NCI-H82 treated with DMSO at 0.1 percent for 48 hours (cell line): ENCODE results near the gene MTHFSD.

Experiments
- DNase-seq: peaks from one replicate; lab custom pipeline; 2025; ENCODE audit not compliant: unreplicated experiment; lab: John Stamatoyannopoulos, UW

MTHFSD gene

DNA sequence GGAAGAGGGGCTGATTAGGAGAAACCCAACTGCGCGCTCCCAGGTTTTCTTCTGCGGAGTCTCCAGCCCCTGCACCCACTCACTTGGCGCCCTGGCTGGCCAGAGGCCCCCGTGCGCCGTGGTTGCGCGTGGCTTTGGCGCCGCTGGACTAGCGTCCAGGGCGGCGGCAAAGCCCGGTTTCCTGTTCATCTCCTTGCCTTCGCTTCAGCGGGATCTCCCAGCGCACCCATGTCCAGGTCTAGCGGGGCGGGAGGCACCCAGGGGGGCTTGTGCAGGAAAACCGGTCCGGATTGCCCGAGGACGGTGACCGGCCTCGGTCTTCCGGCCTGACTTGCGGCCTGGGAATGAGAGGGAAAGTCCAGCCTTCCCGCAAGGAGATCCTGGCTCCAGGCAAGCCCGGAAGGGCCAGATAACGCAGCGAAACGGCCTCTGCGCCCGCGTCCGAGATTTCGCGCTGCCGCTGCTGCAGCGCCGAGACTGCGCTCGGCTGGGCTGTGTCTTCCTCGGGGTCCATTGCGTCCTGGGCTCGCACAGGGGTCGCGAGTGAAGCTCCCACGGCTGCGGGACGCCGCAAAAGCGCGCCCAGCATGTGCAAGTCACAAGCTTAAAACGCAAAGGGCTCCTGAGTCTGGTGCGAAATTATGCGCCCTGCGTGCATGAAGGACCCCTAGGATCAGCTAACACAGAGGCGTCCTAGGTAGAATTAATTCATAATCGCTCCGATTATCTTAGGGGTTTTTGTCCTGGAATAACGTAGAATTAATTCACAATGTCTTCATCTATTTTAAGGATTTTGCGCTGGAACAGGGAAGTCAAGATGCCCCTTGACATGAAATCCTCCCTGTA is 39.0 kb downstream of the MTHFSD start:
- DNase-seq: no peak

DNA sequence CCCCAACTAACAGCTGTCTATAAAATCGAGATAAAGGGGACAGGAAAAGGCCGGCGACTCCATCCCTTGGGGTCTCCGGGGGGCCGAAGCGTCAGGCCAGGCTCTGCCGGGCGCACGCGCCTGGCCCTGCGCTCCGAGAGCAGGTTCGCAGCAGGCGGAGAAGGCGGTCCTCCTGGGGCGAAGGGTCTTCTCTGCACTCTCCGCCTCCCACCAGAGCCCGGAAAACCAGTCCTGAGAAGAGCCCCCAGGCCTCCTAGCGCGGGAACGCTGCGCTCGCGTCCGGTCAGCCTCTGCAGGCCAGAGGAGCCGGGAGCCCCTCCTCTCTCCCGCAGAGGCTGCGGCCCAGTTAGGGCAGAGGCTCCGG is 39.6 kb downstream of the MTHFSD start:
- no peak for DNase-seq

DNA sequence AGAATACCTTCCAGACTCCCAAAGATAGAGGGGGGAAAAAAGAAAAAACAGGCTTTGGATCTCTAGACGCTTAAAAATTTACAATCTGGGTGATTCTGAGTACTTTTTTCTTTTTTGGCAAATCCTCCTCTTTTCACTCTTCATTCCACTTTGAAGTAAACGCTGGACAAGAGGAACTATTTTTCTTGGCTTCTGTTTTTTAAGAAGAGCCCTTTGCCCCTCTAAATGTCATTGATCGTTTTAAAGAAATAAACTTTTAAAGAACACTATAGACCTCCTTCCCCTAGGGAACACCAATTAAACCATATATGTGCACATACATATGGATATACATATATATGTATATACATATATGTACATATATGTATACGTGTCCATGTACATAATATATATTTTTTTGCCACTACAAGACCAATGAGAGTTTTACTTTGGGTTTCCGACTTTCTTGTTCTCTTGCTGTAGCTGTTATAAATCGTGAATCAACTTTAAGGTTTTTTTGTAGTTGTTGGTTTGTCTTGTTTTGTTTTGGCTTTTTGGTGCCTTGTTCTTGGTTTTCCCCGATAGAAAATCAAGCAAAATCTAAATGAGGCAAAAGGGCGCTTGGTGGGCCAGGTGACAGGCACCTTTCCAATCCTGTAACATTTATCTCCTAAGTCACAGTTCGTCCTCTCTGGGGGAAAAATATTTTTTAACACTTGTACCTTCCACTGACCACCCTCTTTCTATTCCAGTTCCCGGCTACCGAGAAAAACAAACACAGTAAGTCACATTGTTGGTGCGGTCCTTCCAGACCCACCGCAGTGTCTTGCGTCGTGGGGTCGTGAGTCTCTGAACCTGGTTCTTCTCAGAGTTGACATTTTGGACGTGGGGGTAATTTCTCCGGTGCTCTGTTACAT is 40.3 kb downstream of the MTHFSD start:
- DNase-seq: no peak

DNA sequence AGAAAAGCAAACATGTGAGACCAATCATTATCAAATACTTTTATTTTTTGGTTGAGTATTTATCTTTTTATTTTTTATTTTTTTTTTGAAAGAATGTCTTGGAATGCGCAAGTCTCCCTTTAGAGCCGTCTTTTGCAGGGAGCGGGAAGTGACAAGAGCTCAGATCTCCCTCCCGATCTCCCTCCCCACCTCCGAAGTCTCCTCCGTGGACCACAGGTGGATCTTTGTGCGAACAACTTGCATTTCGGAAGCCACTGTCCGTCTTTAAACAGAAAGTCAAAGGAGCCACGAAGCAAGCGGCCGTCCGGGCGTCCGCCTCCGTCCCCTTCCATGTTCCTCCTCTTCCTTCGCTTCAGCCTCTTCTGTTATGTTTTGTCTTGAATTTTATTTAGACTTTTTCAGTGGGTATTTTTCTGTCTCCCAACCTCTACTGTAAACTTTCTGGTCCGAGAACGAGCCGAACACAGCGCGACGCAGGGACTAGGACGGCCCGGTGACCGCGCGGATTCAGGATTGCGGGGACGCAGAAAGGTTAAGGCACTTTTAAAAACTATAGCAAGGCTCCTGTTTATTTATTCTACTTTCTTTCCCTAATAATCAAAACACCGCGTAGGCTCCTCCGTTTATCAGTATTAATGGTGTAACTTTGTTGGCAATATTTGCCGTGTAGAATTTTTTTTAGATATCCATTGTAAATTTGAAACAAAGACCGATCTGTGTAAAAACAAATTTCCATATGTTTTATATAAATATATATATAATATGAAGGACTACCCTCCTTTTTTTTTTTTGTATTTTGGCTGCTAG is 41.4 kb downstream of the MTHFSD start:
- no peak for DNase-seq

DNA sequence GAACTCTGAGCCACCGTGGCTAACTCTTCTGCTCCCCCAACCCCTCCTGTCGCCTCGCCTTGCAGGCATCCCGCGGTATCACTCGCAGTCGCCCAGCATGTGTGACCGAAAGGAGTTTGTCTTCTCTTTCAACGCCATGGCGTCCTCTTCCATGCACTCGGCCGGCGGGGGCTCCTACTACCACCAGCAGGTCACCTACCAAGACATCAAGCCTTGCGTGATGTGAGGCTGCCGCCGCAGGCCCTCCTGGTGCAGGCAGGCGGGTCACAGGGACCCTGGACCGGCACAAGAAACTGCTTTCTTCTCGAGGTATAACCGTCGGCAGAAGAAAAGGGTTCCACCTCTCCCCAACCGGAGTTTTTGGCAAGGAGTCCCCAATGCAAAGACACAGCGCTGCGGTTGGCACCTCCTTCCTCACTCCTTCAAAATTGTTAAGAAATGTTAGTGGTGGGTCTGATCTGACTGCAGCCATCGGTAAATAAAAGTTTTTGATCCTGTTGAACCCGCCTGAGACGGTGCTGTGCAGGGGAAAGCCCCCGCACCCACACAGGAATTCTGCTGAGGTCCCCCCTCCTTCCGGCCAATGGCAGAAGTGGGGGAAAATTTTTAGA is 42.1 kb downstream of the MTHFSD start:
- no peak for DNase-seq

DNA sequence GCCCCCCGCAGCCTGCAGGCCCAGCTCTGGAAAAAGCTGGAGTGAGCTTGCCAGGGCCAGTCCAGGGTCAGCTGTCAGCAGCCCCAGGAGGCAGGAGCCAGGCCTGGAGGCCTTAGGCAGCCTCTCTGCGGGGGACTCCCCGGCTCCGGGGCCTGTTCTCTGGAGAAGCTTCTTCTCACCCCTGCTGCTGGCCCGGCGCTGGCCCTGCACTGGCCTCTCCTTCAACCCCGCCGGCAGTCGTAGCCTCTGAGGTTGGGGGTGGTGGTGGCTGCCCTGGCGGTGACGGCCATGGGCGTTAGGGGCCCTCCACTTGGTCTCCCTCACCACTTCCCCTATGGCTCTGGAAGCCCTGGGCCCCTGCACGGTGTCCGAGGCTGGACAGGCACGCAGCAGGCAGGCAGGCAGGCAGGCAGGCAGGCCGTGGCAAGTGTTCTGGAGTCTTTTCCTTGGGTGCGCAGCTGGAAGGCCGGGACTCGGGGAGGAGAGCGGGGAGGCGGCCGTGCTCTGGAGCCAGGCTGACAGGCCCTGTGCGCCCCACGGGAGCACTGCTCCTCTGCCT is 42.7 kb downstream of the MTHFSD start:
- no peak for DNase-seq

DNA sequence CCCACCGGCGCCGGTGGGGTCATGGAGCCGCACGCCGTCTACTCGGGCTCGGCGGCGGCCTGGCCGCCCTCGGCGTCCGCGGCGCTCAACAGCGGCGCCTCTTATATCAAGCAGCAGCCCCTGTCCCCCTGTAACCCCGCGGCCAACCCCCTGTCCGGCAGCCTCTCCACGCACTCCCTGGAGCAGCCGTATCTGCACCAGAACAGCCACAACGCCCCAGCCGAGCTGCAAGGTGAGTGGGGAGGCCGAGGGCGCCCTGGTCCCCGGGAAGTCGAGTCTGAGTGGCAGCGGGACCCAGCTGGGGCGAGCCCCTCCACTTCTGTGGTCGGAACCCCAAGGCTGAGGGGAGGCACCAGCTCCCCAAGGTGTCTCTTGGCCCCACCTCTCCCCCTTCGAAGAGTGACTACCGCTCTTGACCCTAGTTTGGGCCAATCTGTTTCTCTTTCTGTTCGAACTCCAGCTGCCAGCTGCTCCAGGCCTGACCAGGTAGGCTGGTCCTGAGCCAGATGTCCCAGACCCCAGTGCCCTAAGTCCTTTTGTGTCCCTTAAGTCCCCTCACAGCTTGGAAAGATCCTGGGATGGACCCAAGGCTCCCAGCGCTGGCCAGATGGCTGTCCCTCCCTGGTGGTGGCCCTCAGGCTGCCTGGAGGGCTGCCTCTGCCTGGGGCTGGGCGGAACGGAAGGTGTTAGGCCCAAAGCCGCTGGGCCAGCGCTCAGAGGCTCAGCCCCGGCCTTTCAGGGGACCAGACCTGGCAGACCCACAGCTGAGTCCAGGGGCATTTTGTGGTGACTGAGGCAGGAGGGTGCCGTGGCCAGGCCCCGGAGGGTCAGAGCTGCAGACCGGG is 43.5 kb downstream of the MTHFSD start:
- no peak for DNase-seq

DNA sequence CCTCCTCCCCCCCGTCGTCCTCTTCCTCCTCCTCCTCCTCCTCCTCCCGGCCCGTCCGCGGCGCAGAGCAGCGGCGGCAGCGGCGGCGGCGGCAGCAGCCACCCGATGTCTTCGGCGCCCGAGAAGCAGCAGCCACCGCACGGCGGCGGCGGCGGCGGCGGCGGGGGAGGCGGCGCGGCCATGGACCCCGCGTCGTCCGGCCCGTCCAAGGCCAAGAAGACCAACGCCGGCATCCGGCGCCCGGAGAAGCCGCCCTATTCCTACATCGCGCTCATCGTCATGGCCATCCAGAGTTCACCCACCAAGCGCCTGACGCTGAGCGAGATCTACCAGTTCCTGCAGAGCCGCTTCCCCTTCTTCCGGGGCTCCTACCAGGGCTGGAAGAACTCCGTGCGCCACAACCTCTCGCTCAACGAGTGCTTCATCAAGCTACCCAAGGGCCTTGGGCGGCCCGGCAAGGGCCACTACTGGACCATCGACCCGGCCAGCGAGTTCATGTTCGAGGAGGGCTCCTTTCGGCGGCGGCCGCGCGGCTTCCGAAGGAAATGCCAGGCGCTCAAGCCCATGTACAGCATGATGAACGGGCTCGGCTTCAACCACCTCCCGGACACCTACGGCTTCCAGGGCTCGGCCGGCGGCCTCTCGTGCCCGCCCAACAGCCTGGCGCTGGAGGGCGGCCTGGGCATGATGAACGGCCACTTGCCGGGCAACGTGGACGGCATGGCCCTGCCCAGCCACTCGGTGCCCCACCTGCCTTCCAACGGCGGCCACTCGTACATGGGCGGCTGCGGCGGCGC is 44.4 kb downstream of the MTHFSD start, which contains the start of gene FOXF1:
FOXF1 (plus strand) TSS at position 63 of the 797 bp plus-strand sequence; CDS start at position 106, 43 bp downstream.
- DNase-seq: no peak

DNA sequence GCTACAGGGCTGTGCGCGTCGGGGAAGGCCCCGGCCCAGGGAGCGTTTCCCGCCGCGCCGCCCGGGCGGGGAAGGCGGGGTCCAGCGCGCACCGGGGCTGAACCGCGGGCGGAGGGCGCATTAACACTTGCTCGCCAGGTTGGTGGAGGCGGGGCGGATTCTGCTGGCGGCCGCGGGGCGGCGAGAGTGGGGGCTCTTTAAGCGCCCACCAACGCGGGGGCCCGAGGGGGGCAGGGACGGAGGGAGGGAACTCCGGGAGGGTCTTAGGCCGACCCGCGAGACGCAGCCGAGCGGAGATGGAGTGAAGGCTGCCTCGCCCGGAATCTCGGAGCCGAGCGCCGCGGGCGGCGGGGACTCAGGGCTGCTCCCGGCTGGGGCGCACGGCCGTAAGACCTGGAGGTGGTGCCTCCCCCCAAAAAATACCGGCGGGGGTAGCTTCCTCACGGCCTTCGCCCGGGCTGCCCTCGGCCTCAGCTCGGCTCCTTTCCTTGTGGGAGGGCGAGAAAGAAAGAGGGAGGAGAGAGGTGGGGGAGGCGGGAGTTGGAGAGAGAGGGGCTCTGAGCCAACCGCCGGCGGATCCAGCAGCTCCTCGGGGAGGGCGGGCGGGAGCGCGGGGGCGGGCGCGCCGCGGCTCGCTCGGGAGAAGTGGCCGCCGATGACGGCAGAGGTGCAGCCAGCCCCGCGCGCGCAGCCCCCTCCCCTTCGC is 45.1 kb downstream of the MTHFSD start:
- no peak for DNase-seq

DNA sequence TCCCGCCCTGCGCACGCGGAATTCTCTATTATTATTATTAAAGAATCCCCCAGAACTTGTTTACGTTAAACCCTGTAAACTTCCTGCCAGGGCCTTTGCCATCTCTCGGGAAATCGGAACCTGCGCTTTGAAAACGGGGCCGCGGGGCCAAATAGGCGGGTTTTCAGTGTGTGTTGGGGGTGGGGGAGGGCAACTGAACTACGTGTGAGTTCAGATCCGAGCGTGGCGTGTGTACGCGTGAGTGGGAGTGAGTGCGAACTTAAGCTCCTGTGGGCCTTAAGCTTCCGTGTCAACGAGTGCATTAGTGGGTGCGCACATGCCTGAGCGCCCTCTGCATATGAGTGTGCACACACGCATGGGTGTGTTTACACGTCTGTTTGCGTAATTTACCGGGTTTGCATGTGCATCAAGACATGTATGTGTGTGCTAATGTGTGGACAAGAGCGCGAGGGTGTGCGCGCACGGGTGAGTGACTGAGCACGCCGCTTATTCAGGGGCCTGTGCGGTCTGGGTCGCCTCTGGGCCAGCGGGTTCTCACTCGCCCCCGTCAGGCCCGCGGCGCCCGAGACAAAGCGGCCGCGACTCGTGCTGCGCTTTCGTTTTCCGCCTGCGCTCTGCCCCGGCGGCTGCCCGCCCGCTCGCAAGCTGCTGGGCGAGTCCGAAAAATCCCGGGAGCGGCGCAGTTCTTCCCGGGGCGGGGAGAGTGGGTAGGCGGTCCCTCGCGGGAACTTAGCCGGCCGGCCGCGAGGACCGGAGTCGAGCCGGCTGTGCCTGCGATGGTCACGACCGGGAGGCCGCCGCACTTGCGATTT is 45.9 kb downstream of the MTHFSD start:
- DNase-seq: no peak

DNA sequence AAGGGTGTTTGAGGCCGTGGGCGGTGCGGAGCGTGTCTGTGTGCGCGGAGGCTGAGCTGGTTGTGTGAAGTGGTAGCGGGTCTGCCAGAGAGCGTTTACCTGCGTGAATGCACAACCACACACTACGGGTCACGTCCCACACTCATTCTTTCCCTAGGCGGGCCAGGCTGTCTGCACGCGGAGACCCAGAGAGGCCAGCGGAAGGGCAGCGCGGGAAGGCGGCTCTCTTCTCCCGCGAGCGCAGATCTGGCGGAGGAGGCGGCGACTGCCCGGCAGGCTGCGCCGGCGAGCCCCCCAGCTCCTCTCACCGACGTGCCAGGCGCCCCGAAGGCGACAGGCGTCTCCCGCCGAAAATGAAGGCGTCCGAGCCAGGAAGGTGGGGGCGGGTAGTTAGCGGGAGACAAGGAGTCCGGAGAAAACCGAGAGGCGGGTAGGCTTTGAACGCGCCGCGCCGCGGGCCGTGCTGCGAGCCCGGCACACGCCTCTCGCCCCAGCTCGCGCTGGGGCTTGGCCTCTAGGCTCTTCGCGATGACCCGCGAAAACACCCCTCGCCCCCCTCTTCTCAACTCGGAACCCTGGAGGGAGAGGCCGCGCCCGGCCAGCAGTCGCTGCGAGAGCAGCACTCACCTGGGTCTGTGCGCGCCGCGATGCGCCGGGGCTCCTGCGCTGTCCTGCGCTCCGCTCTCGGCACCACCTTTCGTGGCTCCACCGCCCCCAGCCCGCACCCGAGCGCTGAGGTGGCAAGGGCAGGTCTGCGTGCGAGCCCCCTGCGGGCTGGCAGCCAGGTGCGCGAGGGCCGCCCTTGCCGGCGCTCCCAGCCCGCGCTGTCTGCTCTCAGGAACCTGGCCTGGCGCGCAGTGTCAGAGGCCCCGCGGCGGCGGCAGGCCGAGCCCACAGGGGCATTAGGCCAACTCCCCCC is 46.7 kb downstream of the MTHFSD start:
- no peak for DNase-seq

DNA sequence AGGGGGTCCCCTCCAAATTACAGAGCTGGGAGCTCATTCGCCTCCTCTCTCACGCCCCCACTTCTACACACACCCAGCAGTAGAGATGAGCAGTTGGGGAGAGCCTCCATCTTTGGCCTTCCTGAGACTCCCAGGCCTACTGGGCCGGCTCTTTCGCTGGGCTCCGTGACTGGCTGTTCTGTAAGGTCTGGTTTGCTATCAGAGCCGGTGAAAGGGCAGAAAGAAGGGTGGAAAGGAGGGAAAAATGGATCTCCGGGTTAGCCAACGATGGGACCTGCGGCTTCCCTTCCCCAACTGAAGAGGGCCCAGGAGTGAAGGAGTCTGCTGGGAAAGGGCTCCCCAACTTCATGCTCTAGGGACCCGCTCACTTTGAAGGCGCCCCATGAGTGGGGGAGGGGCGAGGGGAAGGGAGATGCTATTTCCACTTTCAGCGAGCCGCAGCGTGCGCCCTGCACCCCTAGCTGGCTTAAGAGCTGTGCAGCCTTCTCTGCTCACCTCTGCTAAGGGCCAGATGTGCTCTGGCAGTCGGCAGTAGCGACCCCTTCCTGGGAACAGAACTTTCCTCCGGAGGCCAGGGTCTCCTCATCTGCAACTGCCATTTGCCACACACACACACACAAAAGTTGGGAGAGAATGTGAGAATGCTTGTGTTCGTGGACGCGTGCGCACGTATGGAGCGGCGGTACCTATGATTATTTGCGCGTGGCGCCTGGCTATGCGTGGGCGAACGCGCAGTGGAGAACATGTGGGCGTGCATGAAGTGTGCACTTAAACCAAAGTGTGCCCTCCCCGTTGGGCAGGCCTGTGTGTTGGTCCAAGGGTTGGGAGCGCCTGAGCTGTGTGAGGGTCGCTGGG is 47.6 kb downstream of the MTHFSD start:
- no peak for DNase-seq

DNA sequence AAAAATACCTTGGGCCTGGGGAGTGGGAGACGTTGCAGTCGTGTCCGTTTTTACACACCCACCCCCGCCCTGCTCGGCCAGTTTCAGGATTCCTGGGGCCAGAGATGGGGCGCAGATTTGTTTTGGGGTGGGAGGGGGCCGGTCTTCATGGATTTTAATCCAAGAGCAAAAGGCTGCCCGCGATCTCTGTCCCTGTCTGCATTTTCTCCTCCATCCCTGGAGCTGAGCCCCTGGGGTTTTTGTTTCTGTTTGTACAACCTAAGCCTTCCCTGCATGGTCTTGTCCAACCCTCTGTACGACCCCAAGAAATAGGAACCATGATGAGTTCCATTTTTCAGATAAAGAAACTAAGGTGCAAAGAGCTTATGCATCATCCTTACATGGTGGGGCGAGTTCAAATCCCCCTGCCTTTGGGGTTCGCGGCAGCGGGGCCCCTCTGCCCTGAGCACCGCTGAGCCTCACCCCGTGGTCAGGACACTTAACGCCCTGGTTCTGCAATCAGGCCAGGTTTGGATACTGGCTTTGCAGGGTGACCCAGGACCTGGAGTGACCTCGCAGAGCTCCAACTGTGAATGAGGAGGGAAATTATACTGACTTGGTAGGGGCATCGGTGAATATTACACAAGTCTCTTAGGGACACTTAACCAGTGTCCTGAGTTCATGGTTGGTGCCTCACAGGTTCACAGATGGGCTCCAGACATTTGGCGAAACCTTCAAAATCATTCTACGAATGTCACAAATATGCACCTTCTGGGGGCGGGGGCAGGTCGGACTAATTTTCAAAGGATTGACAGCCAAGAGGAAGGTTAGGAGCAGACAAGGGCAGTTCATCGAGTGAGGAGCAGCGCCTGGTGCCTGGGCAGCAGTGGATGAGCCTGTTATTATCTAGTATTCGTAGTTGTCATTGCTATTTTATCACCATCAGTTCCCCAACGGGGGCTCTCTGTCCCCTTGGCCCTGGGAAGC is 48.9 kb downstream of the MTHFSD start:
- no peak for DNase-seq

DNA sequence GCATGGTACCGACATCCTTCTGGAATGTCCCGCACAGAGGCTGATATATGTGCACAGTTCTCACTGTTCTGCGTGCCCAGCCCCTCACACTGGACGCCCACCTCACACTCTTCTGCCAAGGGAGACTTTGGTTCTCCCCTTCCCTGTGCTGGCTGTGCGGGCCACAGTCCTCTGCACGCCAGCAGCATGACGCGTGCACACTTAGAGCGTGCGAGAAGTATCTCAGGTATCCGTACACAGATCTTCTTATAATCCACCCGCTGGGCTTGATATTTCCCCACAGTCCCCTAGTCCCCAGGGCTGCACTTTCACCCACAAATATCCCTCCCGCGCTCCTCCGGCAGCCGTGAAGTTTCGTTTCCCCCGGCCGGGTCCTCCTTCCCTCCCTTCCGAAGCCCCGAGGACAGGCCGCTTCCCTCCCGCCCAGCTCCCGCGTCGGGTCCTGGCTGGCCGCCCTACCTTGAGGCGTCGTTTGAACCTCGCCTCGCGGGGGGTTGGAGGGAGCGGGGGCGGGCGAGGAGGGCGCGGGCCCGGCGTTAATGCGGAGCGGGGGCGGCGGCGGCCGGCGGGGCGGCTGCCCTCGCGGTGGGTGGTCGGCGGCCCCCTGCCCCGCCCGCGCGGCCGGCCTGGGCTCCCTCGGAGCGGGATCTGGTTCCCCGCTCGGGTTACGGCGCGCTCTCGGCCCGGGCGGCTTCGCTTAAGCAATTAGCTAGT is 49.7 kb downstream of the MTHFSD start:
- DNase-seq: no peak
